Measurements from ENCODE around the gene SIRT3.

DNA sequence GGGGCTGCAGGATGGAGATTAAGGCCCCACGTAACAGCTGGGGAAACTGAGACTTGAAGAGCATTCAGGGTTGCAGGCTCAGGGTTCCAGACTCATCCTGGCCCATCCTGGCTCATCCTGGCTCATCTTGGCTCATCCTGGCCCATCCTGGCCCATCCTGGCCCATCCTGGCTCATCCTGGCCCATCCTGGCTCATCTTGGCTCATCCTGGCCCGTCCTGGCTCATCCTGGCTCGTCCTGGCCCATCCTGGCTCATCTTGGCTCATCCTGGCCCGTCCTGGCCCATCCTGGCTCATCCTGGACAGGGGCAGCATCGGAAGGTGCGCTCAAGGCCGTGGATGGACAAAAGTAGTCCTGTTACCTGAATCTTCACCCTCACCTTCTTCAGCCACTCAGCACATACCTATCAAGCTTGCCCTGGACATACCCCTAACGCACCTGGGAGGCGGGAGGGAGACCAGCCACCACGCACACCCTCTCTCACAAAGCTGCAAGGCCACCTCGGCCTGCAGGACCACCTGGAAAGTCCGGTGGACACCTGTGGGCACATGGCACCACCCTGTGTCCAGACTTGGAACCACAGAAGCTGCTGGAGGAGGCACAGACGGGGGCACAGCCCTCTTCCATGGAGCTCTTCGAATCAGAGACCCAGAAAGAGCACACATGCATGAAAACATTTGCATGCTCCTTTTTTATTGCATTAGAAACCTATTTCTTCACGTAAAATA lies 21.8 kb upstream of the SIRT3 start:
- TF ChIP-seq, protein P1, sequence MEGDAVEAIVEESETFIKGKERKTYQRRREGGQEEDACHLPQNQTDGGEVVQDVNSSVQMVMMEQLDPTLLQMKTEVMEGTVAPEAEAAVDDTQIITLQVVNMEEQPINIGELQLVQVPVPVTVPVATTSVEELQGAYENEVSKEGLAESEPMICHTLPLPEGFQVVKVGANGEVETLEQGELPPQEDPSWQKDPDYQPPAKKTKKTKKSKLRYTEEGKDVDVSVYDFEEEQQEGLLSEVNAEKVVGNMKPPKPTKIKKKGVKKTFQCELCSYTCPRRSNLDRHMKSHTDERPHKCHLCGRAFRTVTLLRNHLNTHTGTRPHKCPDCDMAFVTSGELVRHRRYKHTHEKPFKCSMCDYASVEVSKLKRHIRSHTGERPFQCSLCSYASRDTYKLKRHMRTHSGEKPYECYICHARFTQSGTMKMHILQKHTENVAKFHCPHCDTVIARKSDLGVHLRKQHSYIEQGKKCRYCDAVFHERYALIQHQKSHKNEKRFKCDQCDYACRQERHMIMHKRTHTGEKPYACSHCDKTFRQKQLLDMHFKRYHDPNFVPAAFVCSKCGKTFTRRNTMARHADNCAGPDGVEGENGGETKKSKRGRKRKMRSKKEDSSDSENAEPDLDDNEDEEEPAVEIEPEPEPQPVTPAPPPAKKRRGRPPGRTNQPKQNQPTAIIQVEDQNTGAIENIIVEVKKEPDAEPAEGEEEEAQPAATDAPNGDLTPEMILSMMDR (IDR thresholded peaks at IDR 0.05), result peak in 1 of 4 experiments; percentile 7
- TF ChIP-seq EP300 (IDR thresholded peaks at IDR 0.05), result no peak
